Fibroblast of lung (primary cell): ENCODE data around the gene GOLGA6L25. TPM values are rescaled to one million over a fixed set of nuclear protein-coding genes. Genes with fewer than 3 reads are reported as not detected.

Experiments
- polyA plus RNA-seq, 2 donors: library from polyadenylated mRNA; depleted of rRNA in 1 of 2; stranded (reverse) in 1 of 2; unstranded in 1 of 2; fragments of >200 nt; gene quantifications; 2 replicates each; pipeline ENCODE4 v1.2.1, GENCODE V29; 2011 to 2012; ENCODE audit warnings: missing spikeins in 1 of 2
- total RNA-seq: library from RNA; depleted of rRNA; stranded (reverse); fragments of >200 nt; gene quantifications from 2 replicates; pipeline ENCODE4 v1.2.1, GENCODE V29; 2014

GOLGA6L25 gene
- total and polyA plus RNA-seq, 2 donors (not counting 1 experiment from before 2014, with no cell fraction given), result not detected

Other genes with a start within 250 kb of the GOLGA6L25 start
- 37.0 and 55.8 TPM in 2 replicates for gene HERC2, start 231.4 kb upstream of the GOLGA6L25 start, total RNA-seq
- 12.4 and 16.7 TPM in 2 replicates for gene HERC2, start 231.4 kb upstream of the GOLGA6L25 start, polyA plus RNA-seq
- gene GOLGA6L24, start 195.5 kb upstream of the GOLGA6L25 start, total RNA-seq, result not detected in 2 replicates
- not detected in 2 replicates for gene GOLGA6L24, start 195.5 kb upstream of the GOLGA6L25 start, polyA plus RNA-seq
- gene GOLGA8F, start 174.9 kb upstream of the GOLGA6L25 start, total RNA-seq, result 0.17 TPM in 1 of 2 replicates, not detected in the other
- not detected in 2 replicates for gene GOLGA8F, start 174.9 kb upstream of the GOLGA6L25 start, polyA plus RNA-seq
- not detected in 2 replicates for gene GOLGA8G, start 20.6 kb upstream of the GOLGA6L25 start, total RNA-seq
- not detected in 2 replicates for gene GOLGA8G, start 20.6 kb upstream of the GOLGA6L25 start, polyA plus RNA-seq
- 0.26 and 1.2 TPM in 2 replicates for gene GOLGA8M, start 158.9 kb downstream of the GOLGA6L25 start, total RNA-seq
- 0.17 TPM in 1 of 2 replicates, not detected in the other for gene GOLGA8M, start 158.9 kb downstream of the GOLGA6L25 start, polyA plus RNA-seq